Smooth muscle cell (in vitro differentiated cells): ENCODE measurements around the gene TRIM54. TPM values are rescaled to one million over a fixed set of nuclear protein-coding genes. Genes with fewer than 3 reads are reported as not detected.
A peak's percentile ranks its signal among the peaks of the same experiment; 100 is the strongest.

ENCODE experiments used
- DNase-seq: peaks from one replicate; lab custom pipeline; 2025; ENCODE audit not compliant: unreplicated experiment; lab: John Stamatoyannopoulos, UW
- H2AFZ ChIP-seq: fragments of 200-600 bp; sonication (generic); 2 replicates; pipeline ENCODE4 v1.6.0; 2016; ENCODE audit warnings: antibody characterized with exemption, low read depth, mild to moderate bottlenecking
- H3F3A ChIP-seq: fragments of 200-600 bp; sonication (generic); 2 replicates; pipeline ENCODE4 v1.6.0; 2017; ENCODE audit warnings: antibody characterized with exemption, low read depth
- H3K27ac ChIP-seq: fragments of 200-600 bp; sonication (generic); 2 replicates; pipeline ENCODE4 v1.5.1; 2016; ENCODE audit warnings: low read depth, mild to moderate bottlenecking
- H3K27me3 ChIP-seq: fragments of 200-600 bp; sonication (generic); 2 replicates; pipeline ENCODE4 v1.6.1; 2016; ENCODE audit warnings: low read depth, mild to moderate bottlenecking
- H3K36me3 ChIP-seq: fragments of 200-600 bp; sonication (generic); 2 replicates; pipeline ENCODE4 v1.5.1; 2016; ENCODE audit warnings: low read depth
- H3K4me1 ChIP-seq: fragments of 200-600 bp; sonication (generic); 2 replicates; pipeline ENCODE4 v1.5.1; 2016; ENCODE audit warnings: low read depth
- H3K4me2 ChIP-seq: fragments of 200-600 bp; sonication (generic); 2 replicates; pipeline ENCODE4 v1.6.0; 2016; ENCODE audit warnings: mild to moderate bottlenecking
- H3K4me3 ChIP-seq: fragments of 200-600 bp; sonication (generic); 2 replicates; pipeline ENCODE4 v1.5.1; 2016; ENCODE audit warnings: mild to moderate bottlenecking
- H3K79me2 ChIP-seq: fragments of 200-600 bp; sonication (generic); 2 replicates; pipeline ENCODE4 v1.6.0; 2016; ENCODE audit warnings: low read depth, mild to moderate bottlenecking
- H3K9ac ChIP-seq: fragments of 200-600 bp; sonication (generic); 2 replicates; pipeline ENCODE4 v1.6.0; 2016; ENCODE audit warnings: low read depth
- H3K9me3 ChIP-seq: fragments of 200-600 bp; sonication (generic); replicated peaks from 2 replicates; pipeline ENCODE4 v1.5.1; 2016; ENCODE audit warnings: low read depth
- H4K20me1 ChIP-seq: fragments of 200-600 bp; sonication (generic); 2 replicates; pipeline ENCODE4 v1.6.0; 2016; ENCODE audit warnings: low read depth
- CTCF ChIP-seq: fragments of 200-600 bp; sonication (generic); IDR thresholded peaks from 2 replicates; pipeline ENCODE4 v1.5.1; 2017; ENCODE audit warnings: borderline replicate concordance, mild to moderate bottlenecking, antibody characterized with exemption; ENCODE audit not compliant: insufficient read depth, poor library complexity, severe bottlenecking
- WGBS: methylation state at CpG from one replicate; pipeline ENCODE4 v1.1.7; 2016; ENCODE audit warnings: low lambda C conversion rate; 5-methylcytosine and 5-hydroxymethylcytosine counted together
- polyA plus RNA-seq: library from polyadenylated mRNA; unstranded; fragments of >200 nt; fragmentation: Nextera tagmentation; extraction: Ambion mirVana; gene quantifications from 2 replicates; pipeline ENCODE4 v1.2.1, GENCODE V29; 2016
- total RNA-seq: library from RNA; depleted of rRNA; stranded (reverse); fragments of >200 nt; gene quantifications from 2 replicates; pipeline ENCODE4 v1.2.3, GENCODE V29; 2014

TRIM54 gene
- total and polyA plus RNA-seq, 2 experiments from 2014 or later = 0.22 TPM; not detected in 1

- no peak overlapping the region for H3K27ac ChIP-seq
- no peak for DNase-seq
- peak overlapping the region; percentile 46 for H3K4me3 ChIP-seq
- no peak overlapping the region for H2AFZ ChIP-seq
- H3F3A ChIP-seq = no peaks in the 10 kb centered on the region
- no peaks in the 10 kb centered on the region for H4K20me1 ChIP-seq
- H3K27me3 ChIP-seq = peaks cover 100% of the 10 kb centered on the region
- no peaks in the 10 kb centered on the region for H3K36me3 ChIP-seq
- peaks cover 18% of the 10 kb centered on the region for H3K4me1 ChIP-seq
- H3K4me2 ChIP-seq = peak overlapping the region; percentile 88
- no peak for TF ChIP-seq CTCF
- no peaks in the 10 kb centered on the region for H3K9me3 ChIP-seq
- 5% methylated on average over 46 of the region's 46 CpGs for WGBS
- no peaks in the 10 kb centered on the region for H3K79me2 ChIP-seq
- H3K9ac ChIP-seq = no peak overlapping the region
Measured at GRCh38 chr2:27263287-27264252, 18.7 kb upstream of the TRIM54 start.

- H3K9ac ChIP-seq = no peak overlapping the region
- peaks cover 97% of the 10 kb centered on the region for H3K27me3 ChIP-seq
- H3K9me3 ChIP-seq = no peaks in the 10 kb centered on the region
- H2AFZ ChIP-seq = peak overlapping the region; percentile 69
- H3K79me2 ChIP-seq = no peaks in the 10 kb centered on the region
- no peak for TF ChIP-seq CTCF
- no peaks in the 10 kb centered on the region for H4K20me1 ChIP-seq
- H3K4me1 ChIP-seq = peaks cover 18% of the 10 kb centered on the region
- no peak overlapping the region for H3K27ac ChIP-seq
- WGBS = 1% methylated on average over 22 of the region's 38 CpGs
- no peaks in the 10 kb centered on the region for H3F3A ChIP-seq
- H3K4me2 ChIP-seq = peak overlapping the region; percentile 84
- peak overlapping the region; percentile 38 for H3K4me3 ChIP-seq
- DNase-seq = no peak
- no peaks in the 10 kb centered on the region for H3K36me3 ChIP-seq
Measured at GRCh38 chr2:27264253-27264752, 17.9 kb upstream of the TRIM54 start.

- peak; percentile 43 for TF ChIP-seq CTCF
- H2AFZ ChIP-seq = peak overlapping the region; percentile 69
- no peaks in the 10 kb centered on the region for H3F3A ChIP-seq
- H3K27me3 ChIP-seq = peaks cover 96% of the 10 kb centered on the region
- peak overlapping the region; percentile 84 for H3K4me2 ChIP-seq
- no peaks in the 10 kb centered on the region for H3K36me3 ChIP-seq
- H3K27ac ChIP-seq = no peak overlapping the region
- no peak overlapping the region for H3K9ac ChIP-seq
- H3K9me3 ChIP-seq = no peaks in the 10 kb centered on the region
- WGBS = 6% methylated on average over 56 of the region's 56 CpGs
- peak overlapping the region; percentile 38 for H3K4me3 ChIP-seq
- DNase-seq = peak; percentile 30
- peaks cover 18% of the 10 kb centered on the region for H3K4me1 ChIP-seq
- H3K79me2 ChIP-seq = no peaks in the 10 kb centered on the region
- no peaks in the 10 kb centered on the region for H4K20me1 ChIP-seq
Measured at GRCh38 chr2:27264753-27265535, 17.3 kb upstream of the TRIM54 start.
